ENCODE data around the gene EFCAB6.

GRCh38 chr22:43734370-43735150 lies 77.5 kb downstream of the EFCAB6 start:
- TF ChIP-seq CTCF (IDR thresholded peaks at IDR 0.05) (no peak), EZH2 (IDR thresholded peaks at IDR 0.05; ENCODE audit: borderline replicate concordance, insufficient read depth, low read depth, low read length, poor library complexity, severe bottlenecking) (no peak)
